Liver (tissue), 3 donors: ENCODE results near the gene SPATA46.

Experiments used
- EGR1 ChIP-seq, 2 donors: IDR thresholded peaks; 2 replicates each; pipeline ENCODE4 v1.6.1; 2016 to 2018; ENCODE audit warnings: antibody characterized with exemption in 2 of 2, low read depth in 2 of 2
- FOXA1 ChIP-seq: IDR thresholded peaks from 2 replicates; pipeline ENCODE4 v1.6.1; 2016; ENCODE audit warnings: antibody characterized with exemption
- GABPA ChIP-seq, 2 donors: IDR thresholded peaks in 1 of 2; conservative IDR thresholded peaks in 1 of 2; 2 replicates each; pipeline ENCODE4 v1.6.1; 2016; ENCODE audit warnings: antibody characterized with exemption in 2 of 2, mild to moderate bottlenecking in 1 of 2, moderate library complexity in 1 of 2
- JUND ChIP-seq, 2 donors: IDR thresholded peaks; 2 replicates each; pipeline ENCODE4 v1.6.1; 2016; ENCODE audit warnings: antibody characterized with exemption in 2 of 2
- RAD21 ChIP-seq, 2 donors: IDR thresholded peaks; 2 replicates each; pipeline ENCODE4 v1.6.1; 2016; ENCODE audit warnings: antibody characterized with exemption in 2 of 2, mild to moderate bottlenecking in 2 of 2
- RXRA ChIP-seq, 2 donors: IDR thresholded peaks; 2 replicates each; pipeline ENCODE4 v1.6.1; 2017 to 2018; ENCODE audit warnings: antibody characterized with exemption in 2 of 2, mild to moderate bottlenecking in 1 of 2
- SP1 ChIP-seq: IDR thresholded peaks from 2 replicates; pipeline ENCODE4 v1.6.1; 2018; ENCODE audit warnings: antibody characterized with exemption, mild to moderate bottlenecking
- YY1 ChIP-seq: IDR thresholded peaks from 2 replicates; pipeline ENCODE4 v1.6.1; 2016; ENCODE audit warnings: antibody characterized with exemption, mild to moderate bottlenecking
- TF ChIP-seq, protein P1 (sequence below): fragments of 150-350 bp; IDR thresholded peaks from 2 replicates; pipeline ENCODE4 v1.5.1; 2017; ENCODE audit warnings: improper control_type of control experiment, low read depth, low read length; ENCODE audit not compliant: missing input control
- TF ChIP-seq, protein P2 (sequence below): IDR thresholded peaks from 2 replicates; pipeline ENCODE4 v1.6.1; 2016; ENCODE audit warnings: antibody characterized with exemption
- TF ChIP-seq, protein P3 (sequence below): IDR thresholded peaks from 2 replicates; pipeline ENCODE4 v1.6.1; 2016; ENCODE audit warnings: antibody characterized with exemption, mild to moderate bottlenecking
- TF ChIP-seq, protein P4 (sequence below): IDR thresholded peaks from 2 replicates; pipeline ENCODE4 v1.6.1; 2016; ENCODE audit warnings: antibody characterized with exemption
- TF ChIP-seq, protein P5 (sequence below): IDR thresholded peaks from 2 replicates; pipeline ENCODE4 v1.6.1; 2016; ENCODE audit warnings: antibody characterized with exemption
- donor health status: healthy.
- donor health status: healthy.

DNA sequence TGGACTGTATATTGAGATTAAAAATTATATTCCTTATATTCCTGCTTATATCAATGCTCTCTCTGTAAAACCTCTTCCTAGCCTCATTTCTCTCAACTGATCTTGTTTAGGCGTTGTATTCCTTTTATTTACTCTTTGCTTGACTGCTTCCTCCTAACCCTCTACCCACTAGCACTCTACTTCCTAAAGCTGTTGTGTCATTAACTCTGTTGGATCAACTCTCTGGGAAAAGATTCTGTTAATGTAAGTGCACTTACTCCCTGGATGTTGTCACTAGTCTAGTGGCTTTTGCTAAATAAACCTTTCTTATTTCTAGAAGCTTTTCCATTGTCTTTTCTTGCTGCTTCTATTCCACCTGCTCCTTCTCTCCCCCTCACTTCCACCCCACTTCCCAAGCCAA, 6.5 kb downstream of the SPATA46 start:
- TF ChIP-seq, protein P1, sequence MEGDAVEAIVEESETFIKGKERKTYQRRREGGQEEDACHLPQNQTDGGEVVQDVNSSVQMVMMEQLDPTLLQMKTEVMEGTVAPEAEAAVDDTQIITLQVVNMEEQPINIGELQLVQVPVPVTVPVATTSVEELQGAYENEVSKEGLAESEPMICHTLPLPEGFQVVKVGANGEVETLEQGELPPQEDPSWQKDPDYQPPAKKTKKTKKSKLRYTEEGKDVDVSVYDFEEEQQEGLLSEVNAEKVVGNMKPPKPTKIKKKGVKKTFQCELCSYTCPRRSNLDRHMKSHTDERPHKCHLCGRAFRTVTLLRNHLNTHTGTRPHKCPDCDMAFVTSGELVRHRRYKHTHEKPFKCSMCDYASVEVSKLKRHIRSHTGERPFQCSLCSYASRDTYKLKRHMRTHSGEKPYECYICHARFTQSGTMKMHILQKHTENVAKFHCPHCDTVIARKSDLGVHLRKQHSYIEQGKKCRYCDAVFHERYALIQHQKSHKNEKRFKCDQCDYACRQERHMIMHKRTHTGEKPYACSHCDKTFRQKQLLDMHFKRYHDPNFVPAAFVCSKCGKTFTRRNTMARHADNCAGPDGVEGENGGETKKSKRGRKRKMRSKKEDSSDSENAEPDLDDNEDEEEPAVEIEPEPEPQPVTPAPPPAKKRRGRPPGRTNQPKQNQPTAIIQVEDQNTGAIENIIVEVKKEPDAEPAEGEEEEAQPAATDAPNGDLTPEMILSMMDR, result no peak
- TF ChIP-seq JUND (IDR thresholded peaks at IDR 0.05) (no peak), EGR1 (IDR thresholded peaks at IDR 0.05; ENCODE audit: low read depth in 2 of 2) (no peak), RAD21 (IDR thresholded peaks at IDR 0.05) (no peak), YY1 (no peak), FOXA1 (no peak), SP1 (no peak), RXRA (IDR thresholded peaks at IDR 0.05) (no peak), GABPA (IDR thresholded peaks at IDR 0.05 in 1 of 2, conservative IDR thresholded peaks at IDR 0.05 in 1 of 2) (no peak)
- TF ChIP-seq, protein P2, sequence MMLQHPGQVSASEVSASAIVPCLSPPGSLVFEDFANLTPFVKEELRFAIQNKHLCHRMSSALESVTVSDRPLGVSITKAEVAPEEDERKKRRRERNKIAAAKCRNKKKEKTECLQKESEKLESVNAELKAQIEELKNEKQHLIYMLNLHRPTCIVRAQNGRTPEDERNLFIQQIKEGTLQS, result no peak
- TF ChIP-seq, protein P3, sequence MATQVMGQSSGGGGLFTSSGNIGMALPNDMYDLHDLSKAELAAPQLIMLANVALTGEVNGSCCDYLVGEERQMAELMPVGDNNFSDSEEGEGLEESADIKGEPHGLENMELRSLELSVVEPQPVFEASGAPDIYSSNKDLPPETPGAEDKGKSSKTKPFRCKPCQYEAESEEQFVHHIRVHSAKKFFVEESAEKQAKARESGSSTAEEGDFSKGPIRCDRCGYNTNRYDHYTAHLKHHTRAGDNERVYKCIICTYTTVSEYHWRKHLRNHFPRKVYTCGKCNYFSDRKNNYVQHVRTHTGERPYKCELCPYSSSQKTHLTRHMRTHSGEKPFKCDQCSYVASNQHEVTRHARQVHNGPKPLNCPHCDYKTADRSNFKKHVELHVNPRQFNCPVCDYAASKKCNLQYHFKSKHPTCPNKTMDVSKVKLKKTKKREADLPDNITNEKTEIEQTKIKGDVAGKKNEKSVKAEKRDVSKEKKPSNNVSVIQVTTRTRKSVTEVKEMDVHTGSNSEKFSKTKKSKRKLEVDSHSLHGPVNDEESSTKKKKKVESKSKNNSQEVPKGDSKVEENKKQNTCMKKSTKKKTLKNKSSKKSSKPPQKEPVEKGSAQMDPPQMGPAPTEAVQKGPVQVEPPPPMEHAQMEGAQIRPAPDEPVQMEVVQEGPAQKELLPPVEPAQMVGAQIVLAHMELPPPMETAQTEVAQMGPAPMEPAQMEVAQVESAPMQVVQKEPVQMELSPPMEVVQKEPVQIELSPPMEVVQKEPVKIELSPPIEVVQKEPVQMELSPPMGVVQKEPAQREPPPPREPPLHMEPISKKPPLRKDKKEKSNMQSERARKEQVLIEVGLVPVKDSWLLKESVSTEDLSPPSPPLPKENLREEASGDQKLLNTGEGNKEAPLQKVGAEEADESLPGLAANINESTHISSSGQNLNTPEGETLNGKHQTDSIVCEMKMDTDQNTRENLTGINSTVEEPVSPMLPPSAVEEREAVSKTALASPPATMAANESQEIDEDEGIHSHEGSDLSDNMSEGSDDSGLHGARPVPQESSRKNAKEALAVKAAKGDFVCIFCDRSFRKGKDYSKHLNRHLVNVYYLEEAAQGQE, result no peak
- TF ChIP-seq, protein P4, sequence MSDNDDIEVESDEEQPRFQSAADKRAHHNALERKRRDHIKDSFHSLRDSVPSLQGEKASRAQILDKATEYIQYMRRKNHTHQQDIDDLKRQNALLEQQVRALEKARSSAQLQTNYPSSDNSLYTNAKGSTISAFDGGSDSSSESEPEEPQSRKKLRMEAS, result no peak
- TF ChIP-seq, protein P5, sequence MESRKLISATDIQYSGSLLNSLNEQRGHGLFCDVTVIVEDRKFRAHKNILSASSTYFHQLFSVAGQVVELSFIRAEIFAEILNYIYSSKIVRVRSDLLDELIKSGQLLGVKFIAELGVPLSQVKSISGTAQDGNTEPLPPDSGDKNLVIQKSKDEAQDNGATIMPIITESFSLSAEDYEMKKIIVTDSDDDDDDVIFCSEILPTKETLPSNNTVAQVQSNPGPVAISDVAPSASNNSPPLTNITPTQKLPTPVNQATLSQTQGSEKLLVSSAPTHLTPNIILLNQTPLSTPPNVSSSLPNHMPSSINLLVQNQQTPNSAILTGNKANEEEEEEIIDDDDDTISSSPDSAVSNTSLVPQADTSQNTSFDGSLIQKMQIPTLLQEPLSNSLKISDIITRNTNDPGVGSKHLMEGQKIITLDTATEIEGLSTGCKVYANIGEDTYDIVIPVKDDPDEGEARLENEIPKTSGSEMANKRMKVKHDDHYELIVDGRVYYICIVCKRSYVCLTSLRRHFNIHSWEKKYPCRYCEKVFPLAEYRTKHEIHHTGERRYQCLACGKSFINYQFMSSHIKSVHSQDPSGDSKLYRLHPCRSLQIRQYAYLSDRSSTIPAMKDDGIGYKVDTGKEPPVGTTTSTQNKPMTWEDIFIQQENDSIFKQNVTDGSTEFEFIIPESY, result no peak
